ENCODE results near the gene WDR54. TPM values are rescaled to one million over a fixed set of nuclear protein-coding genes. Genes with fewer than 3 reads are reported as not detected.
"Not testable (repeated sequence)": the region's sequence is repeated elsewhere in the genome, so short reads cannot be mapped to it uniquely, and the experiment has no call there.

Gene WDR54
- total and polyA plus RNA-seq, 5 experiments from 2014 or later: 28.9 to 65.1 (median 43.9) TPM

DNA sequence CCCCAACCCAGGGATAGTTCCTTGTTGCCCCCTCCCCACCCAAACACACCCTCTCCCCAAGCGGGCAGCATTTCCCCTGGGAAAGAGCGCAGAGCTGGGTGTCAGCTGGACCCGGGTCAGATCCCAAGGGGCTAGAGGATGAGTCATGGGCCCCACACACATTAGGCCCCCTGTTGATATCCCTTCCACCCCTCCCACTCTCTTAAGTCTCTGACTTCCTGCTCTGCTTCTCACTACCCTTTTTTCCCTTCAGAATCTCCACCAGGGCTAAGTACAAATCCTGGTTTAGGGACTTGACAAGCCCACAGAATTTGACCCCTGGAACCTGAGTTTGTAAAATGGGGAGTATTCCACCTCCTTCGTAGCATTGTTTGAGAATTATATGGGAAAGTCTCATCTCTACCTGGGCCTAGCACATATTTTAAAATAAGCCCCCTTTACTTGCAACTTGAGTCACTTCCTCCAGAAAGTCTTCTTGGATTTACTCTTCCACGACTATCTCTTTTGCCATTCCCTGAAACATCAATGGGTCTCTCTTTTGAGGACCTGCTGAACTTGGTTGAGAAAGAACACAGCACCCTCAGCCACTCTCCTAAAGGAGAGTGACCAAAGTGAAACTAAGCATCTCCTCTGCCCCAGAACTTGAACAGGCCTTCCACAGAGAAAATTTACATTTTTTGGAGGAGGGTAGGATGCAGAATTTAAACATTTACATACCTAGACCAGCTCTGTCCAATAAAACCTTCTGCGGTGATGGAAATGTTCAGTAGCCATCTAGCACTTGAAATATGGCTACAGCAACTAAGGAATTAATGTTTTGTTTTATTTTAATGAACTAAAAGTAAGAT is 15.5 kb downstream of the WDR54 start:
- Mint-ChIP-seq H3K9me3 (no peaks in the 10 kb centered on the region), H3K36me3 (no peaks in the 10 kb centered on the region), H3K4me3 (no peak overlapping the region), H3K27me3 (peaks cover 6 to 36% (median 15%) of the 10 kb centered on the region in 5 donors), H3K27ac (peak overlapping the region in 2 of 10 donors; percentile 5 to 14), H3K4me1 (peaks cover 2 to 22% (median 9%) of the 10 kb centered on the region in 4 donors)
- DNase-seq: peak in 1 of 10 donors; percentile 45
- ATAC-seq: no peak
- POLR2A ChIA-PET: no interaction called here

DNA sequence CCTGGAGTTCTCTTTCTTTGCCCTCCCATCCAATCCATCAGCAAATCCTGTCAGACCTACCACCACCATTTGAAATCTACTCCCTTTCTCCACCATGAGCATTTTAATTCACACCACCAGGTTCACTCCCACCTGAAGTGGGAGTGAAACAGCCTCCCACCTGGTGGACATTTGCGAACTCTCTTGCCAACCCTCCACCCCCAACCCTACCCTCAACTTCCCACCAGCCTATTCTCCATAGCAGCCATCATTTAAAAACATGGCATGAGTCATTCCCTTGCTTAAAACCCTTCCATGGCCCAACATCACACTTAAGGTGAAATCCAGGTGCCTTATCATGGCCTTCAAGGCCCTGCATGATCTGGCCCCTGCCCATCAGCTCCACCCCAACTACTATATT is 16.7 kb downstream of the WDR54 start:
- Mint-ChIP-seq H3K27ac (peak overlapping the region in 2 of 10 donors; percentile 27 to 75), H3K36me3 (no peaks in the 10 kb centered on the region), H3K4me1 (peaks cover 2 to 25% (median 13%) of the 10 kb centered on the region in 4 donors), H3K9me3 (no peaks in the 10 kb centered on the region), H3K4me3 (no peak overlapping the region), H3K27me3 (peaks cover 14 to 44% (median 20%) of the 10 kb centered on the region in 5 donors)
- no peak for ATAC-seq
- POLR2A ChIA-PET: no interaction called here
- peak in 1 of 10 donors; percentile 9 for DNase-seq

DNA sequence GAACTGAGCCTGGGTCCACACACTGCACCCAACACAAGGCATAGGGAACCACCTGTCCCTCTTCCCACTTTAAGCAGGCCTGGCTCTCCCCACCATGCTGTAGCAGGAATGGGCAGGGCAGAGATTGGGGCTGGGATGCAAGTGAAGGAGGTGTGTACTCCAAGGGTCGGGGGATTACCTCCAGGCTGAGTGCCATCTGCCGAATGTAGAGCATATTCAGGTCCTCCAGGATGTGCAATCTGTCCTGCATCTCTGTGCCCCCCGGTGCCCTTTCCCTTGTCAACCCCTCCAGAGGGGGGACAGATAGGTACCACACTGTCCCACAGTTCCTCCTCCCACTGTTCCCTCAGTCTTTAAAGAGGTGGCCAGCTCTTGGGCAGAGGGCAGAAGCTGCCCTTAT is 17.8 kb downstream of the WDR54 start:
- H3K9me3 Mint-ChIP-seq: no peaks in the 10 kb centered on the region
- DNase-seq: peak in 1 of 10 donors; percentile 48
- H3K27me3 Mint-ChIP-seq: peaks cover 16 to 51% (median 20%) of the 10 kb centered on the region in 5 donors
- H3K4me1 Mint-ChIP-seq: peaks cover 2 to 25% (median 13%) of the 10 kb centered on the region in 4 donors
- POLR2A ChIA-PET: interaction anchor here (0.8 kb wide), 1 partner anchor 42 kb away, joined by 3 read pairs; no protein-coding TSS in a partner anchor
- H3K36me3 Mint-ChIP-seq: no peaks in the 10 kb centered on the region
- no peak overlapping the region for H3K27ac Mint-ChIP-seq
- H3K4me3 Mint-ChIP-seq: peak overlapping the region in 1 of 10 donors; percentile 30
- ATAC-seq: no peak

DNA sequence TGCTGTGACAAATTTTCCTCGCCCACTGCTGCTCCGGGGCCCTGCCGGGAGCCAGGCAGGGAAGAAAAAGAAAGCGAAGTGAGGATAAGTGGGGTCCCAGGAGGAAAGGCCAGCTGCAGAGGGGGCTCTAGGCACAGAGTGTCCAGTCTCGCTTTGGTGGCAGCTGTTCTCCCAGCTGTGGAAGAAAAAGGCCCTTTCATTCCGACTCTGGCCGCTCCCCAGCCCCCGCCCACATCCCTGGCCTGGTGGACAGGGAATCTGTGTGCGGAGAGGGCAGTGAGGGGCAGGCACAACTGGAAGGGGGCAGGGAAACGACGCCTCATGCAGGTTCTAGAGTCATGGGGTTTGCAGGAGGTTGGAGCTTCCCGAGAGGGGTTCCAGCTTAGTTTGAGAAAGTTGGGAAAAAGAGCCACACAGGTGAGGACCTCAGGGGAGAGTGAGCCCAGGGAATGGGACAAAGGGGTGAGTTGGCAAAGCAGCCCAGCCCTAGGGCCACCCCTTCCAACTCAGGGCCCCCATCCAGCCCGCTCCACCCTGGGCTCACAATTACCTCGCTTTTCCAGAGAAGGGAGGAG is 18.4 kb downstream of the WDR54 start:
- peak in 1 of 10 donors; percentile 54 for DNase-seq
- ATAC-seq: no peak
- Mint-ChIP-seq H3K27me3 (peaks cover 20 to 56% (median 21%) of the 10 kb centered on the region in 5 donors), H3K27ac (peak overlapping the region in 4 of 10 donors; percentile 29 to 48 (median 45)), H3K4me3 (peak overlapping the region in 9 of 10 donors; percentile 48 to 84 (median 65)), H3K9me3 (no peaks in the 10 kb centered on the region), H3K4me1 (peaks cover 2 to 25% (median 13%) of the 10 kb centered on the region in 4 donors), H3K36me3 (no peaks in the 10 kb centered on the region)
- POLR2A ChIA-PET: interaction anchor here (0.8 to 0.9 kb wide), 2 partner anchors 18 to 42 kb away, joined by 3 to 4 read pairs; partner anchors contain the start of gene WBP1

DNA sequence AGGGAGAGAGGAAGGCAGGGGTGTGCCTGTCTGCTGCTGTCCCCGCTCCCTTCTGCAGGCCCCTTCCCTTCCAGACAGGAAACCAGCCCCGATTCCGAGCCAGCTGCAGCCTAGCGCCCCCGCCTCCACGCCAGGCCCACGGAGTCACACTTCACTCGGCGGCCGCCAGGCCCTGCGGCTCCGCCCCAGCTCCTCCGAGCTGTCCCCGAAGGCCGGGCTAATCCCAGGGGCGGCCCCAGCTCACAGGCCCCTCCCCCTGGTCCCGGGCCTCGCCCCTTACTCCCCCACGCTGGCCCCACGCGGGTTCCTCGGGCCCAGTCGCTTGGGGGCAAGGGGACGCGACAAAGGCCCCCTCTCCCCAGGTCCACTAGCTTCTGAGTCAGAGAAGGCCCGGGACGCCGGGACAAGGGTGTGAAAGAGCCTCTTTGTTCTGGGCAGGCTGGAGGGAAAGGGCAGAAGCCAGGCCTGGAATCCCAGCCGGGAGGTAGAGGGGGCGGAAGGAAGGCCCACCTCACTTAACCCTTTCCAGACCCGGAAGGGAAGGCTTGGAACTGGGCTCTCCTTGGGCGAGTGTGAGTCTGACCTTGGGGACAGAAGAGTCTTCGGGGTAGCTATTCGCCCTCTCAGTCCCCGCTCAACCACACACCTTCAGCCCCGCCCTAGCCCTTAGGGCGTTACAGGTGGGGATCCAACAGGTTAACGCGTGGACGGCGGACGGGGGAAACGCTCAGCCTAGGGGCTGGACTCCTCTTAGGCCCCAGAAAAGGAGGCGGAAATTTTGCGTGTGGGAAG is 19.0 kb downstream of the WDR54 start:
- ATAC-seq (peak; percentile 79), DNase-seq (peak in 5 of 10 donors; percentile 39 to 68 (median 41))
- no peaks in the 10 kb centered on the region for H3K36me3 Mint-ChIP-seq
- H3K27me3 Mint-ChIP-seq: peaks cover 22 to 56% (median 24%) of the 10 kb centered on the region in 5 donors
- peaks cover 2 to 25% (median 13%) of the 10 kb centered on the region in 4 donors for H3K4me1 Mint-ChIP-seq
- POLR2A ChIA-PET: interaction anchor here (0.8 to 0.9 kb wide), 2 partner anchors 18 to 41 kb away, joined by 3 to 4 read pairs; partner anchors contain the start of gene WBP1
- H3K4me3 Mint-ChIP-seq: peak overlapping the region; percentile 48 to 84 (median 68)
- H3K27ac Mint-ChIP-seq: peak overlapping the region in 4 of 10 donors; percentile 44 to 52 (median 47)
- no peaks in the 10 kb centered on the region for H3K9me3 Mint-ChIP-seq

DNA sequence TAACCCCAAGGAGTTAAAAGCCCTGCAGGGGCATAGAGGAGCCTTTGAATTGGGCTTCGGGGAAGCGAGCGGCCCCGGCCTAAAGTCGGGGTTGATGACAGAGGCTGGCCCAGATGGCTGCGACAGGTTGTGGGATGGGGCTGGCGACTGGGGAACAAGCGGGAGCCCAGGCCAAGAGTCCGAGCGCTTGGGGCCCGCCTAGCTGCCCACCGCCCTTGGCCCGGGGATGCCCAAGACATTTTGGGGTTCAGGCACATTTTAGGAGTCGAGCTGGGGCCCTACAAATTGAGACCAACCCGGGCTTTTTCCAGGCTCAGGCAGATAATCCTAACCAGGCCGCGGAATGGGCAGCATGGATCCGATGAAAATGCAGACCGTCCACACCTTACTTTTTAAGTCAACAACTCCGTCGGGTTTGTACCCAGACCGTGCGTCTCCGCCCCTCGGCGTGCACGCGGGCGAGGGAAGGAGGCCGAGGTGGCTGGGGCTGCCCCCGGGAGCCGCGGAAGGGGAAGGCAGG is 19.7 kb downstream of the WDR54 start:
- POLR2A ChIA-PET: no interaction called here
- Mint-ChIP-seq H3K4me1 (peaks cover 2 to 25% (median 13%) of the 10 kb centered on the region in 4 donors), H3K27me3 (peaks cover 22 to 56% (median 24%) of the 10 kb centered on the region in 5 donors), H3K27ac (peak overlapping the region in 1 of 10 donors; percentile 52), H3K36me3 (no peaks in the 10 kb centered on the region), H3K9me3 (no peaks in the 10 kb centered on the region), H3K4me3 (peak overlapping the region in 9 of 10 donors; percentile 19 to 84 (median 61))
- ATAC-seq (no peak), DNase-seq (no peak)

DNA sequence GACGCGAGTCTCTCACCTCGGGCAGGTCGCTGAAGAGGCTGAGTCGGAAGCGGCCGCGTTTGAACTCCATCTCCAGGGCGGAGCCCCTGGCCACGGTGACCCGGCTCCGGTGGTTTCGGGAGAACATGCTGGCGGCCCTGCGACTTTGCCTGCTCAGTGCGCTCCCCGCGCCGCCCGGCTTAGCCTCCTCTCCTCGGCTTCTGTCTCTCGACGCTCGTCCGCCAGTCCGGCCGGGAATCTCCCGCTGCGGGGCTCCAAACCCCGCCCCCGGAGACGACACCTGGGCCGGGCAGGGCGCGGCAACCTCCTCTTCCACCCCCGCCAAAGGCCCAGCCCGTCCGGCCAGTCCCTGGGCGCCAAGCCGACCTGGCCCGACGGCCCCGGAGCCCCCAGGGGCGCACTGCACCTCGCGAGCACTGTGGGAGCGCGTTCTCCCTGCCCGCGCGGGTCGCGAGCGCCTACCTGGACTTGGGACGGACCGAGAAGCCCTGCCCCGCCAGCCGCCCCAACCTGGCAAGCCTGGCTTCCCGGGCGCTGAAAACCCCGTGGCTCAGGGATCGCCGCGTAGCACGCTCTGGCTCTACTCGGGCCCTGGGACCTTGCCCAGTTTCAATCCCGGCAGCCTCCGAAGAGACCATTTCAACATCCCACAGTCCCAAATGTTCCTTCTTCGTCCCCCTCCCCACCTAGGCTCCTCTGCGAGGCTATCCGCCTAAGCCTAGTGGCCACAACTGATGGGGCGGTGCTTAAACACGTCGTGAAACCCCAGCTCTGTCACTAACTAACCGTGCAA is 20.4 kb downstream of the WDR54 start, which contains the start of gene RTKN:
Gene RTKN (minus strand): TSS at position 248 of the 793 bp plus-strand sequence. CDS start 121 bp downstream, at position 127.
- Mint-ChIP-seq H3K9me3 (no peaks in the 10 kb centered on the region), H3K27ac (peak within 1 kb of the TSS in 3 of 10 donors; percentile 37 to 53 (median 52)), H3K36me3 (no peaks in the 10 kb centered on the region), H3K4me3 (peak within 1 kb of the TSS; percentile 64 to 84 (median 80)), H3K27me3 (peaks cover 22 to 56% (median 24%) of the 10 kb centered on the region in 5 donors), H3K4me1 (peaks cover 2 to 24% (median 13%) of the 10 kb centered on the region in 4 donors)
- POLR2A ChIA-PET: interaction anchor here (1.4 kb wide), 1 partner anchor 16 kb away, joined by 5 read pairs; the partner anchor contains the start of gene WBP1
- ATAC-seq: peak; percentile 55 to 56
- peak in 3 of 10 donors; percentile 10 to 63 (median 31) for DNase-seq

DNA sequence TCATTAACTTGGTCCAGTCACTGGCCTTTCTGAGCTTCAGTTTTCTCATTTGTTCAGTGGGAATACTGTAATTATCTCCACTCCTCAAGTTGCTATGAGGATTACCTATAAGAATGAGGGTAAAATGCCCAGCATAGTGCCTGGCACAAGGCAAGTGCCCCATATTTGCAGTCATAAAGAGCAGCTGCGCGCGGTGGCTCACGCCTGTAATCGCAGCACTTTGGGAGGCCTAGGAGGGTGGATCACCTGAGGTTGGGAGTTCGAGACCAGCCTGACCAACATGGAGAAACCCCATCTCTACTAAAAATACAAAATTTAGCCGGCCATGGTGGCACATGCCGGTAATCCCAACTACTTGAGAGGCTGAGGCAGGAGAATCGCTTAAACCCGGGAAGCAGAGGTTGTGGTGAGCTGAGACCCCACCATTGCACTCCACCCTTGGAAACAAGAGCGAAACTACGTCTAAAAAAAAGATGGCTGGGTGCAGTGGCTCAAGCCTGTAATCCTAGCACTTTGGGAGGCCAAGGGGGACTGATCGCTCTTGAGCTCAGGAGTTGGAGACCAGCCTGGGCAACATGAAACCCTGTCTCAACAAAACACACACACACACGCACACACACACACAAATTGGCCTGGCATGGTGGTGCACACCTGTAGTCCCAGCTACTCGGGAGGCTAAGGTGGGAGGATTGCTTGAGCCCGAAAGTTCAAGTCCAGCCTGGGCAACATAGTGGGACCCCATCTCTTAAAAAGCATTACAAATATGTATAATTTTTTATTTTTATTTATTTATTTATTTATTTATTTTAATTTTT is 21.2 kb downstream of the WDR54 start:
- peak in 1 of 10 donors; percentile 51 for DNase-seq
- H3K36me3 Mint-ChIP-seq, H3K9me3 Mint-ChIP-seq, ATAC-seq: not testable (repeated sequence)
- Mint-ChIP-seq H3K4me1 (peaks cover 2 to 23% (median 13%) of the 10 kb centered on the region in 4 donors), H3K27ac (peak overlapping the region in 1 of 10 donors; percentile 53), H3K27me3 (peaks cover 22 to 56% (median 29%) of the 10 kb centered on the region in 5 donors), H3K4me3 (peak overlapping the region; percentile 64 to 84 (median 80))
- POLR2A ChIA-PET: interaction anchor here (1.4 kb wide), 1 partner anchor 15 kb away, joined by 5 read pairs; the partner anchor contains the start of gene WBP1

DNA sequence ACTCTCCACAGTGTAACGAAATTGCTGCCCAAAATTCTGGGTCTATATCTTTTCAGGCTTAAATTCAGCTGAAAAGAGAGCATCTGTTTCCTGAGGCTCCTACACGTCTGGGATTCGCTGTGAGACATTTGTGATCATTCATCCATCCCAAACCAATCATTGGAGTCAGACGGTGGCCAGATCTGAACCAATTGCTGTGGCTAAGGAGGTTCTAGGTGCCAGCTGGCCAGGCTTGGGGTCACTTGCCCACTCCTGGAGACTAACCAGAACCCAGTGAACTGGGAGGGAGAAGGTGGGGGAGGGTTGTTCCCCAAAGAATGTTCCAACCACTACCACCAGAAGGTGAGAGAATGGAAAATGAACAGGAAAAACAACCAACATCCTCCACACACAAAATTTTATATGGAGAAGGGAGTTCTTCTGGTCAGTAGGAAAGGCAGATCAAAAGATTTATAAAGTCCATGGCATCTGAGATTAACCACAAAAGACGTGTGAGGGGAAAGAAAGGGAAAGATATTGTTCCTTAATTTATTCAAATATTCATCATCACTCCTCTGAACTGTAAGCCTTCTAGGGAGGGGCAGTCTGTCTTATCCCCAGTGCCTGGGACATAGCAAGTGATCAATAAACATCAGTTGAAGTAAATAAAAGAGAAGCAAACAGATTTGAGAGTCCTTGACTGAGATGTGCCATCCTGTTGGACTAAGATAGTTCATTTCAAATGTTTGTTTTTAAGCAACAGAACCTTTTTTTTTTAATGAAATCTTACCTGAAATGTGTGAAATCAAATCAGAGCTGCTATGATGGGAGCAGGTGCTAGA is 23.2 kb downstream of the WDR54 start:
- H3K4me1 Mint-ChIP-seq: peaks cover 4 to 15% (median 11%) of the 10 kb centered on the region in 4 donors
- H3K4me3 Mint-ChIP-seq: no peak overlapping the region
- H3K9me3 Mint-ChIP-seq: no peaks in the 10 kb centered on the region
- no peaks in the 10 kb centered on the region for H3K36me3 Mint-ChIP-seq
- H3K27ac Mint-ChIP-seq: no peak overlapping the region
- ATAC-seq (no peak), DNase-seq (no peak)
- POLR2A ChIA-PET: interaction anchor here (0.7 kb wide), 1 partner anchor 22 kb away, joined by 3 read pairs; no protein-coding TSS in a partner anchor
- H3K27me3 Mint-ChIP-seq: peaks cover 15 to 38% (median 20%) of the 10 kb centered on the region in 5 donors
